Choroid plexus epithelial cell (primary cell): ENCODE measurements around the gene RASSF3.
A peak's percentile ranks its signal among the peaks of the same experiment; 100 is the strongest.
"Not testable (repeated sequence)": the region's sequence is repeated elsewhere in the genome, so short reads cannot be mapped to it uniquely, and the experiment has no call there.

Experiments used
- DNase-seq: peaks from one replicate; pipeline ENCODE4 v3.0.0-alpha.2; 2010; ENCODE audit warnings: low read depth
- H3K4me3 ChIP-seq: 2 replicates; pipeline ENCODE4 v1.5.1; 2011; ENCODE audit warnings: low read depth, mild to moderate bottlenecking, control low read depth, low read length, moderate library complexity
- CTCF ChIP-seq: conservative IDR thresholded peaks from 2 replicates; pipeline ENCODE4 v1.5.1; 2011; ENCODE audit warnings: low read depth, mild to moderate bottlenecking, control low read depth, inconsistent platforms, low read length, moderate library complexity

RASSF3 gene

GRCh38 chr12:64582114-64582513, 28.2 kb upstream of the RASSF3 start:
- no peak for TF ChIP-seq CTCF
- DNase-seq: no peak
- H3K4me3 ChIP-seq: no peak overlapping the region

DNA sequence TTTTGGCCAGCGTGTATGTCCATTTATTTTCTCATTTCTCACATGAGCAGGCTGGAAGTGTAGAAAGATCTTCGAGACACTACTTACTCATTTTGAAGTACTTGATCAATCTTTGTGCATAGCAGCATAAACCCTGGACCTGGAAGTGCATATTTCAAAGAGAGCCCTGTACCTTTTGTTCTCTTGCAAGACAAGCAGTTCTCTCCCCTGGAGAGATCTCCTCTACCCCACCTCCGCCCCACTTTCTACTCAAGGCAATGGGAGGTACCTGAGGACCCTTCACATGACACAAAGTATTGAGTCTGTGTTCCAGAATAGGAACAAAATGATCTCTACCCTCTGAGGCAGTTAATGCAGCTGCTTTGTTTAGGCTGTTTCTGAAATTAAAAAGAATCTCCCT, 27.4 kb upstream of the RASSF3 start:
- no peak overlapping the region for H3K4me3 ChIP-seq
- no peak for DNase-seq
- TF ChIP-seq CTCF: no peak

DNA sequence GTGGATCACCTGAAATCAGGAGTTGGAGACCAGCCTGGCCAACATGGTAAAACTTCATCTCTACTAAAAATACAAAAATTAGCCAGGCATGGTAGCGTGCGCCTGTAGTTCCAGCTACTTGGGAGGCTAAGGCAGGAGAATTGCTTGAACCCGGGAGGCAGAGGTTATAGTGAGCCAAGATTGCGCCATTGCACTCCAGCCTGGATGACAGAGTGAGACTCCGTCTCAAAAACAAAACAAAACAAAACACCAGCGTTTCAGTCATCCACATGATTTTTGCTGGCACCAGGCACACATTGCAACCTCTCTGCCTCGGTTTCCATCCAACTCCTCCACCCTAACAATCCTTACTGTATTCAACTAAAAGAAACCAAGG, 26.9 kb upstream of the RASSF3 start:
- not testable (repeated sequence) for DNase-seq

DNA sequence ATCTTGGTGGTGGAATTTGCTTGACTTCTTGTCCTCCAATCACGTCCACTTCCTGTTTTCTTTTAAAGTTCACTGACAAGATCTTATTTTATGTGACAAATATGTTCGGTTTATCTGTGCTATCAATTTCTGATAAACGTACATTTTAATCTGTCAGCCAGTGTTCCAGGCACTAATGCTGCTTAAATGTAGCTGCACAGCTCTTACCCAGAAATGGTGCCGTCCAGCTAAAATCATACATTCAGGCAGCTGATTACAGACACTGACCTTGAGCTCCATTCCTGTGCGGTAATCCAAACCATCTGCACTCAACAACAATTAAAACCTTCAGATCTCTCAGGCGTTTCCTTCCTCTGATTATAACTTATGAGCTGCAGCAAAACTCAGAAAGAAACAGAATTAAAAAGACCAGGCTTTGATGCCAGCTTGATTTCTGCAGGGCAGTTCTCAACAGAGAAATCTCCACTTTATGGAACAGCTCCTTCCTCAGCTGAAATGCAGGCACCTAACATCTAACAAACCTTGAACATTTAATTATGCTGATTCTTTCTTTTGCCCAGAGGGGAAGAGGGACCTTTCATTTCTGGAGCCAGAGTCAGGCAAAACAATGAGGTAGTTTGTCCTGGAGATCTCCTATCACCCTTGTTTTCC, 26.4 kb upstream of the RASSF3 start:
- DNase-seq: peak; percentile 49
- no peak overlapping the region for H3K4me3 ChIP-seq
- no peak for TF ChIP-seq CTCF

More for the DNA sequence above, 26.9 kb upstream of the RASSF3 start:
- not testable (repeated sequence) for H3K4me3 ChIP-seq

- no peak for TF ChIP-seq CTCF
- DNase-seq: no peak
- no peak overlapping the region for H3K4me3 ChIP-seq
Measured at GRCh38 chr12:64585104-64585503, 25.2 kb upstream of the RASSF3 start.

GRCh38 chr12:64587447-64587846, 22.8 kb upstream of the RASSF3 start:
- no peak overlapping the region for H3K4me3 ChIP-seq
- TF ChIP-seq CTCF: no peak
- no peak for DNase-seq

DNA sequence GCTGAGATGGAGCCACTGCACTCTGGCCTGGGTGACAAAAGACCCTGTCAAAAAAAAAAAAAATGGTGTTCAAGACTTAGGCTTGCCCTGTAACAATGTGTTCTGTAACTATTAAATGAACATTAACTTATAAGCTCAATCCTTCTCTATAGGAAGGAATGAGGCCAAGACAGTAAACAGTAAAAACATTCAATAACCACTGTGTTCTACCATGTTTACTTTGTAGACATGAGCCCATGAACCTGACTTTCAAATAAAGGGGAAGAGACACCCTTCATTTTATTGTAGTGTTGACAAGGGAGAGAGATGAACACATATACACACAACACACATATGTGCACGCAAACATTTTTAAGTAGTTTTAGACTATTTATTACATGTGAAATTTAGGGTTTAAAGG, 20.1 kb upstream of the RASSF3 start:
- no peak overlapping the region for H3K4me3 ChIP-seq
- no peak for DNase-seq
- no peak for TF ChIP-seq CTCF
